Neuronal stem cell (in vitro differentiated cells): ENCODE measurements around the gene USP30.

Experiments
- DNase-seq: peaks from one replicate; pipeline ENCODE4 v3.0.0-alpha.2; 2013; ENCODE audit warnings: low spot score
- H2AFZ ChIP-seq: one replicate; pipeline ENCODE4 v1.6.1; 2013; ENCODE audit warnings: mild to moderate bottlenecking, low read length, inconsistent platforms
- H2AK5ac ChIP-seq: 2 replicates; pipeline ENCODE4 v1.6.1; 2013; ENCODE audit warnings: low read depth, mild to moderate bottlenecking, inconsistent platforms, low read length, moderate library complexity, mixed read lengths
- H2BK120ac ChIP-seq: 2 replicates; pipeline ENCODE4 v1.6.1; 2013; ENCODE audit warnings: low read depth, mild to moderate bottlenecking, inconsistent platforms, low read length, moderate library complexity, mixed read lengths
- H2BK12ac ChIP-seq: one replicate; pipeline ENCODE4 v1.6.1; 2013; ENCODE audit warnings: low read length, inconsistent platforms
- H2BK15ac ChIP-seq: 2 replicates; pipeline ENCODE4 v1.6.1; 2013; ENCODE audit warnings: mild to moderate bottlenecking, low read length, inconsistent platforms, mixed read lengths
- H2BK5ac ChIP-seq: one replicate; pipeline ENCODE4 v1.6.1; 2013; ENCODE audit warnings: inconsistent platforms, mild to moderate bottlenecking, low read length, moderate library complexity
- H3K14ac ChIP-seq: one replicate; pipeline ENCODE4 v1.6.1; 2013; ENCODE audit warnings: low read length, inconsistent platforms
- H3K18ac ChIP-seq: 2 replicates; pipeline ENCODE4 v1.6.1; 2013; ENCODE audit warnings: low read length, inconsistent platforms
- H3K23ac ChIP-seq: 2 replicates; pipeline ENCODE4 v1.6.1; 2013; ENCODE audit warnings: low read depth, mild to moderate bottlenecking, mixed read lengths, low read length, inconsistent platforms; ENCODE audit not compliant: poor library complexity
- H3K27ac ChIP-seq: replicated peaks from 3 replicates; pipeline ENCODE4 v1.5.1; 2013; ENCODE audit warnings: low read length, inconsistent platforms
- H3K27me3 ChIP-seq, 3 experiments: 2 replicates each; pipeline ENCODE4 v1.6.1; 2013; ENCODE audit warnings: low read length in 3 of 3, mild to moderate bottlenecking in 2 of 3, inconsistent platforms in 1 of 3, low read depth in 1 of 3, mixed read lengths in 1 of 3, moderate library complexity in 1 of 3; ENCODE audit not compliant: control insufficient read depth in 3 of 3, insufficient read depth in 3 of 3
- H3K36me3 ChIP-seq, 2 donors: replicated peaks in 1 of 2; 2 replicates each; pipeline ENCODE4 v1.6.1; 2013; ENCODE audit warnings: low read length in 2 of 2; ENCODE audit not compliant: control insufficient read depth in 2 of 2, insufficient read depth in 2 of 2
- H3K4ac ChIP-seq: 2 replicates; pipeline ENCODE4 v1.6.1; 2013; ENCODE audit warnings: inconsistent platforms, mild to moderate bottlenecking, low read length, moderate library complexity
- H3K4me1 ChIP-seq, 2 donors: 1 replicate in 1 of 2; 2 replicates in 1 of 2; pipeline ENCODE4 v1.6.1; 2013; ENCODE audit warnings: low read length in 2 of 2, low read depth in 1 of 2; ENCODE audit not compliant: control insufficient read depth in 2 of 2, insufficient read depth in 1 of 2
- H3K4me2 ChIP-seq: one replicate; pipeline ENCODE4 v1.6.1; 2013; ENCODE audit warnings: mild to moderate bottlenecking, low read length, inconsistent platforms; ENCODE audit not compliant: insufficient read depth, poor library complexity, severe bottlenecking
- H3K4me3 ChIP-seq, 2 donors: 2 replicates each; pipeline ENCODE4 v1.5.1; 2013; ENCODE audit warnings: low read length in 2 of 2, mild to moderate bottlenecking in 2 of 2, inconsistent platforms in 1 of 2, moderate library complexity in 1 of 2
- H3K79me1 ChIP-seq: one replicate; pipeline ENCODE4 v1.6.1; 2013; ENCODE audit warnings: low read depth, mild to moderate bottlenecking, inconsistent platforms, low read length, moderate library complexity
- H3K9ac ChIP-seq: one replicate; pipeline ENCODE4 v1.6.1; 2013; ENCODE audit warnings: mild to moderate bottlenecking, low read depth, low read length, inconsistent platforms; ENCODE audit not compliant: poor library complexity
- H3K9me3 ChIP-seq, 2 donors: replicated peaks in 1 of 2; 2 replicates each; pipeline versions ENCODE3 to v1.6.1; 2013; ENCODE audit warnings: low read length in 2 of 2, mild to moderate bottlenecking in 2 of 2, inconsistent platforms in 1 of 2, low read depth in 1 of 2, mixed read lengths in 1 of 2, moderate library complexity in 1 of 2; ENCODE audit not compliant: control insufficient read depth in 2 of 2, insufficient read depth in 1 of 2
- H4K8ac ChIP-seq: one replicate; pipeline ENCODE4 v1.6.1; 2013; ENCODE audit warnings: low read depth, mild to moderate bottlenecking, inconsistent platforms, low read length, moderate library complexity
- H4K91ac ChIP-seq: one replicate; pipeline ENCODE4 v1.6.1; 2013; ENCODE audit warnings: low read length, low read depth, mild to moderate bottlenecking, inconsistent platforms; ENCODE audit not compliant: poor library complexity
- WGBS, 2 donors: extraction: QIAGEN DNeasy Blood & Tissue Kit; methylation state at CpG; one replicate each; pipeline ENCODE4 v1.1.7; 2013; ENCODE audit warnings: missing lambda C conversion rate in 2 of 2, mixed read lengths in 1 of 2; ENCODE audit not compliant: insufficient read length in 2 of 2, insufficient replicate concordance in 1 of 2; ENCODE audit errors: extremely low coverage in 2 of 2; 5-methylcytosine and 5-hydroxymethylcytosine counted together

Gene USP30

DNA sequence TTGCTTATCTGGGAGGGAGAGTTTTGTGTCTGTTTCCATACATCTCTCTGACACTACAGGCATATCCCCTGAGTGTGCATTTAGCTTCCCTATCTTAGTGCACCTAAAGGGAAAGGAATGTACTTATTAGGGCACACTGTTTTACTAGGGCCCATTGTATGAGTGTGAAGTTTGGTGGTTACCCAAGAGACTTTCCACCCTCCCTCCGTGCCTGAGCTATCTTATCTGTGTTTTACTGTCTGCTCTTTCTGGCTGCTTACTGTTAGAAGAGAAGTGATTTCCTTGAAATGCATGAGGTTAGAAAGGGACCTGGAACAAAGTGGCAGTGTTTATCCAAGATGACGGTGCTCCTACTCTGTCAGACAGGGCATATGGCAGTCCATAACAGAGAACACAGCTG, 23.0 kb upstream of the USP30 start:
- Histone ChIP-seq H3K4me2 (no peak overlapping the region), H2AFZ (no peak overlapping the region), H3K23ac (no peak overlapping the region), H3K27me3 (no peaks in the 10 kb centered on the region), H3K9me3 (no peaks in the 10 kb centered on the region), H3K4me1 (no peaks in the 10 kb centered on the region), H2BK15ac (no peak overlapping the region), H3K4ac (no peak overlapping the region), H3K79me1 (no peaks in the 10 kb centered on the region), H2BK12ac (no peak overlapping the region), H4K91ac (no peak overlapping the region), H3K18ac (no peak overlapping the region), H3K4me3 (no peak overlapping the region), H3K14ac (no peak overlapping the region), H3K27ac (no peak overlapping the region), H3K36me3 (no peaks in the 10 kb centered on the region), H2AK5ac (no peak overlapping the region), H3K9ac (no peak overlapping the region), H2BK5ac (no peak overlapping the region), H2BK120ac (no peak overlapping the region), H4K8ac (no peak overlapping the region)
- DNase-seq = no peak
- WGBS, 2 donors = no CpG with 5 or more reads among the region's 2 CpGs

DNA sequence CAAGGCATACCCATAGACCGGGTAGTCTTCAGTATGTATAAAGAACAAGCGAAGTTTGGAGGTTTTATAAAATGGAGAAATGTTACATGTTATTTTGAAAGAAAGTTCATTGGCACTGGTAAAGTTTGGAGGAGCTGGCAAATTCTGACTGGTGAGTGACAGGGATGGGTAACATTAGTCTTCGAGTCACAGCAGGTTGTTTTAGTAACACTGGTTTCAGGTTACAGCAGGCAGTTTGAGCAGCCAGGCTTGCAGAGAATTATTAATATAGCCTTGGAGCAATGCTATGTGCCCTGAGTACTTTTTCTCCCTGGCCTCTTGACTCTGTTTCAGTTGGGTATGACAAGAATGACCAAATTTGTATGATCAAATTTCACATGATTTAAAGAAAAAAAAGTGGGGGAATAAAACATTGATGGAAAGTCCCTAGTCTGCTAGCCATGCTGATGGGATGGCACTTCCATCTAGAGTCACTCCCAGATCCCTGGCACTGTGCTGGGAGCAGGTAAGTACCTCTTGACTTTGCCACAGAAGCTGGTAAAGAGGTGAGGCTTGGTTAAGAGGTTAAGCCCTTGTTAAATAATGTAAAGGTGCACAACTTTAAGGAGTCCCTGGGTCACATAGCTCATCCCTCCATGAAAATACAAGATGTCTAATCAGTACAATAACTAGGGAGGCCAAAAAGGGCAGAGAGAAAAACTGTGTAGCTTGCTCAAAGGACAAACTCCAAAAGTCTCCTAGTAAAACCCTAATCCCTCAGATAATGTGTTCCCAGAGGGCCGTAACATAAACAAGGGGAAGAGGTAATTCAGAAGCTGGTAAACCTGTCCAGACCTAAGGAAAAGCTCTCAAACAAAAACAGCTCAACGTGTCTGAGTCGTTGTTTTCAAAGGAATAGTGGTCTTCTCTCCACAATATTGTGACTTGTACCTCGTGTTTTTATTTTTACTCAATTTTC, 18.9 kb upstream of the USP30 start:
- Histone ChIP-seq H3K4ac (no peak overlapping the region), H2BK5ac (no peak overlapping the region), H2BK120ac (no peak overlapping the region), H3K4me2 (no peak overlapping the region), H3K79me1 (no peaks in the 10 kb centered on the region), H2BK12ac (no peak overlapping the region), H2AK5ac (no peak overlapping the region), H2BK15ac (no peak overlapping the region), H3K27me3 (peaks cover 0 to 2% (median 0%) of the 10 kb centered on the region in 3 experiments), H3K9me3 (peaks cover 0 to 3% of the 10 kb centered on the region in 2 donors), H2AFZ (no peak overlapping the region), H3K14ac (no peak overlapping the region), H3K4me1 (no peaks in the 10 kb centered on the region), H3K23ac (no peak overlapping the region), H3K9ac (no peak overlapping the region), H4K8ac (no peak overlapping the region), H3K36me3 (no peaks in the 10 kb centered on the region), H3K27ac (no peak overlapping the region), H4K91ac (no peak overlapping the region), H3K18ac (no peak overlapping the region), H3K4me3 (no peak overlapping the region)
- 100% methylated on average over 1 of the region's 7 CpGs; no CpG with 5 or more reads in 1 of the 2 donors for whole genome bisulfite sequencing, 2 donors
- DNase-seq = no peak

DNA sequence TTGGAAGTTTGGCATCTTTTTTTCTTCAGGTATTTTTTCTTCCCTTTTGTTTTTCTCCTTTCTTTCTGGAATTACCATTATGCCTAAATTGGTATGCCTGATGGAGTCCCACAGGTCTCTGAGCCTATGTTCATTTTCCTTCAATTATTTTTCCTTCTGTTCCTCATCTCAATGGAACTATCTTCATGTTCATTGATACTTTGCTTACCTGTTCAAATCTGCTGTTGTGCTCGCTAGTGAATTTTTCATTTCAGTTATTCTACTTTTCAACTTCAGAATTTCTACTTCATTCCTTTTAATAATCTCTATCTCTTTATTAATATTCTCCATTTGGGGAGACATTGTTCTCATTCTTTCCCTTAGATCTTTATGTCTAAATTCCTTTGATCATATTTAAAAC, 15.4 kb upstream of the USP30 start:
- Histone ChIP-seq H3K23ac (no peak overlapping the region), H3K27me3 (peaks cover 0 to 2% (median 0%) of the 10 kb centered on the region in 3 experiments), H3K27ac (no peak overlapping the region), H3K14ac (no peak overlapping the region), H3K9me3 (peaks cover 0 to 6% of the 10 kb centered on the region in 2 donors), H3K4me2 (no peak overlapping the region), H3K9ac (no peak overlapping the region), H3K79me1 (no peaks in the 10 kb centered on the region), H2BK12ac (no peak overlapping the region), H2AK5ac (no peak overlapping the region), H3K4ac (no peak overlapping the region), H2BK15ac (no peak overlapping the region), H4K91ac (no peak overlapping the region), H2BK5ac (no peak overlapping the region), H3K4me3 (no peak overlapping the region), H3K18ac (no peak overlapping the region), H2BK120ac (no peak overlapping the region), H2AFZ (no peak overlapping the region), H4K8ac (no peak overlapping the region), H3K4me1 (no peaks in the 10 kb centered on the region), H3K36me3 (no peaks in the 10 kb centered on the region)
- WGBS, 2 donors = no CpG with 5 or more reads among the region's 1 CpG
- no peak for DNase-seq

DNA sequence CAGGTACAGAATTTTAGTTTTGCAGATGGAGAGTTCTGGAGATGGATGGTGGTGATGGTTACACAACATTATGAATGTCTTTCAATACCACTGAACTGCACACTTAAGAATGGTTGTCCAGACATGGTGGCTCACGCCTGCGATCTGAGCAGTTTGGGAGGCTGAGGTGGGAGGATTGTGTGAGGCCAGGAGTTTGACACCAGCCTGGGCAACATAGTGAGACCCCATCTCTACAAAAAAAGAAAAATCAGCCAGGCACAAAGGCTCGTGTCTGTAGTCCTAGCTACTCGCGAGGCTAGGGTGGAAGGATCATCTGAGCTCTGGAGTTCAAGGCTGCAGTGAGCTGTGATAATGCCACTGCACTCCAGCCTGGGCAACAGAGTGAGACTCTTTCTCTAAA, 8.1 kb upstream of the USP30 start:
- no peak for DNase-seq
- Histone ChIP-seq H3K4me1 (no peaks in the 10 kb centered on the region), H4K91ac (no peak overlapping the region), H3K18ac (no peak overlapping the region), H2AFZ (no peak overlapping the region), H3K36me3 (no peaks in the 10 kb centered on the region), H3K14ac (no peak overlapping the region), H3K23ac (no peak overlapping the region), H2BK15ac (no peak overlapping the region), H2BK12ac (no peak overlapping the region), H3K27me3 (peaks cover 0 to 2% (median 0%) of the 10 kb centered on the region in 3 experiments), H3K27ac (no peak overlapping the region), H3K9me3 (peaks cover 0 to 3% of the 10 kb centered on the region in 2 donors), H2BK120ac (no peak overlapping the region), H3K4ac (no peak overlapping the region), H3K9ac (no peak overlapping the region), H2BK5ac (no peak overlapping the region), H3K79me1 (no peaks in the 10 kb centered on the region), H4K8ac (no peak overlapping the region), H3K4me2 (no peak overlapping the region), H2AK5ac (no peak overlapping the region), H3K4me3 (no peak overlapping the region)
- no CpG with 5 or more reads among the region's 5 CpGs for whole genome bisulfite sequencing, 2 donors
